Amniotic epithelial cell (primary cell): ENCODE data around the gene MUC13.

Source experiments
- DNase-seq: peaks from one replicate; pipeline ENCODE4 v3.0.0-alpha.2; 2010; ENCODE audit warnings: low read depth

The MUC13 gene

GRCh38 chr3:124942613-124943012 is 8.1 kb upstream of the MUC13 start:
- DNase-seq, result no peak

GRCh38 chr3:124941771-124942170 is 7.2 kb upstream of the MUC13 start:
- DNase-seq, result no peak

- DNase-seq, result no peak
These were observed 5.1 kb upstream of the MUC13 start for GRCh38 chr3:124939661-124940060.

GRCh38 chr3:124938896-124939295 is 4.3 kb upstream of the MUC13 start:
- no peak for DNase-seq

GRCh38 chr3:124937049-124937448 is 2.5 kb upstream of the MUC13 start:
- DNase-seq, result no peak

- no peak for DNase-seq
These were observed 1.4 kb upstream of the MUC13 start for GRCh38 chr3:124935794-124936542.

GRCh38 chr3:124935264-124935663 is 713 bp upstream of the MUC13 start:
- no peak for DNase-seq

- peak; percentile 64 for DNase-seq
These were observed 6.0 kb downstream of the MUC13 start for GRCh38 chr3:124928333-124929202.

GRCh38 chr3:124927574-124928045 is 6.9 kb downstream of the MUC13 start:
- no peak for DNase-seq

GRCh38 chr3:124926426-124927101 is 8.0 kb downstream of the MUC13 start:
- DNase-seq, result peak; percentile 19

GRCh38 chr3:124924741-124925140 is 9.8 kb downstream of the MUC13 start:
- DNase-seq, result no peak

- DNase-seq, result no peak
These were observed 10.7 kb downstream of the MUC13 start for GRCh38 chr3:124923833-124924232.

GRCh38 chr3:124920718-124921117 is 13.8 kb downstream of the MUC13 start:
- DNase-seq, result no peak

- DNase-seq, result peak; percentile 19
These were observed 14.8 kb downstream of the MUC13 start for GRCh38 chr3:124919756-124920155.

GRCh38 chr3:124918524-124918923 is 16.0 kb downstream of the MUC13 start:
- DNase-seq, result no peak

- no peak for DNase-seq
These were observed 17.6 kb downstream of the MUC13 start for GRCh38 chr3:124916837-124917409.

GRCh38 chr3:124915254-124915653 is 19.3 kb downstream of the MUC13 start:
- peak; percentile 42 for DNase-seq

GRCh38 chr3:124907957-124908356 is 26.6 kb downstream of the MUC13 start:
- DNase-seq, result no peak

GRCh38 chr3:124904835-124905492 is 29.6 kb downstream of the MUC13 start:
- no peak for DNase-seq

- no peak for DNase-seq
These were observed 30.4 kb downstream of the MUC13 start for GRCh38 chr3:124903896-124904834.
